Breast epithelium (tissue), 4 donors: ENCODE results near the gene MIER2. TPM values are rescaled to one million over a fixed set of nuclear protein-coding genes. Genes with fewer than 3 reads are reported as not detected.

ENCODE experiments used
- DNase-seq, 2 donors: peaks; one replicate each; pipeline ENCODE4 v3.0.0-alpha.2; 2019; ENCODE audit warnings: low spot score in 2 of 2
- H3K27ac ChIP-seq, 2 donors: fragments of 200-600 bp; sonication (generic) in 1 of 2; one replicate each; pipeline ENCODE4 v1.5.1; 2016 to 2019; ENCODE audit warnings: mild to moderate bottlenecking in 1 of 2
- H3K27me3 ChIP-seq, 2 donors: fragments of 200-600 bp; sonication (generic) in 1 of 2; one replicate each; pipeline versions ENCODE4 v1.5.1 to v1.6.0; 2017 to 2019; ENCODE audit warnings: control low read depth in 1 of 2, mild to moderate bottlenecking in 1 of 2
- H3K36me3 ChIP-seq: fragments of 200-600 bp; one replicate; pipeline ENCODE4 v1.5.1; 2019
- H3K4me1 ChIP-seq, 2 donors: fragments of 200-600 bp; sonication (generic); one replicate each; pipeline ENCODE4 v1.5.1; 2016 to 2019; ENCODE audit warnings: control low read depth in 1 of 2
- H3K4me3 ChIP-seq, 3 donors: fragments of 200-600 bp; sonication (generic); 1 replicate in 2 of 3; 2 replicates in 1 of 3; pipeline ENCODE4 v1.5.1; 2016 to 2019; ENCODE audit warnings: mild to moderate bottlenecking in 3 of 3, moderate library complexity in 2 of 3
- H3K9me3 ChIP-seq, 2 donors: fragments of 200-600 bp; sonication (generic) in 1 of 2; one replicate each; pipeline ENCODE4 v1.5.1; 2016 to 2019; ENCODE audit warnings: control low read depth in 1 of 2
- POLR2A ChIP-seq: fragments of 450-650 bp; IDR thresholded peaks from one replicate; pipeline ENCODE4 v1.6.1; 2016; ENCODE audit warnings: antibody characterized with exemption, mild to moderate bottlenecking, moderate library complexity
- POLR2AphosphoS5 ChIP-seq, 3 donors: sonication (generic); formaldehyde crosslinking; IDR thresholded peaks; one replicate each; pipeline ENCODE4 v1.6.1; 2017; ENCODE audit warnings: antibody characterized with exemption in 3 of 3
- intact Hi-C: fragments of 100-400 bp; cut with DNase I; formaldehyde crosslinking; loops from one replicate; pipeline ENCODE4 v1.15.1; 2023; ENCODE audit warnings: low total_unique reads
- total RNA-seq, 3 donors: library from RNA; depleted of rRNA; stranded (reverse); fragments of >200 nt; gene quantifications; one replicate each; pipeline ENCODE4 v1.1.0, GENCODE V29; 2016
- TF ChIP-seq, protein P1 (sequence below), 3 donors: fragments of 450-650 bp; IDR thresholded peaks; one replicate each; pipeline ENCODE4 v1.5.1; 2016 to 2017; ENCODE audit warnings: antibody characterized with exemption in 3 of 3, mild to moderate bottlenecking in 3 of 3, moderate library complexity in 3 of 3

MIER2 gene
- total RNA-seq, 3 donors from 2014 or later, result 5.4 to 17.0 (median 12.8) TPM

DNA sequence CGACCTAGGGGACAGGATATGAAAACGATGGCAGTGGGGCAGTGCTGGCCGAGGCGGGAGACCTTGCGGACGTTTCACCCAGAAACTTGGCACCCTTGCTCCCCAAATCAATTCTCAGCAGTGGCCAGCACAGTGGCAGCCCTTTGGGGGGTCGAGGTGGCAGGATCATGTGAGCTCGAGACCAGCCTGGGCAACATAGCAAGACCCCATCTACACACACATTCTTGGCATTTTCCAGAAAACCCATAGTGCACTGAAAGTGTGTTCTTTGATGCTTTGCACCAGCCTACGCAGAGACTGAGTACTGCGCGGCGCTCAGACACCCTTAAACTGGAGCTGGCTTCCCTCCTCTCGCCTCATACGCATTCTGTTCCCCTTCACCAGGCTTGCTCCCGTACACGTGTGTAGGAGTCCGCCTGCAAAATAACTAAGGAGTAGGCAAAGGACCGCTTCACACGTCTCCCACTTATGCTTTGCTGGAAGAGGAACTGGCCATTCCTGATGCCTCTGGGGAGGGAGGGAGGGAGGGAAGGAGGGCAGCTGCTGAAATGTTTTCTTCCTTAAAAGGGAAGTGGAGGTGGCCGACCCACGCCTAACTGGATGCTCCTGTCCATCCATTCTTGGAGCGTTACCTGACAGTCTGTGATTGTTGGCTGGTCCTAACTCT, 23.5 kb upstream of the MIER2 start:
- no peak for TF ChIP-seq POLR2AphosphoS5 (IDR thresholded peaks at IDR 0.05)
- TF ChIP-seq, protein P1, sequence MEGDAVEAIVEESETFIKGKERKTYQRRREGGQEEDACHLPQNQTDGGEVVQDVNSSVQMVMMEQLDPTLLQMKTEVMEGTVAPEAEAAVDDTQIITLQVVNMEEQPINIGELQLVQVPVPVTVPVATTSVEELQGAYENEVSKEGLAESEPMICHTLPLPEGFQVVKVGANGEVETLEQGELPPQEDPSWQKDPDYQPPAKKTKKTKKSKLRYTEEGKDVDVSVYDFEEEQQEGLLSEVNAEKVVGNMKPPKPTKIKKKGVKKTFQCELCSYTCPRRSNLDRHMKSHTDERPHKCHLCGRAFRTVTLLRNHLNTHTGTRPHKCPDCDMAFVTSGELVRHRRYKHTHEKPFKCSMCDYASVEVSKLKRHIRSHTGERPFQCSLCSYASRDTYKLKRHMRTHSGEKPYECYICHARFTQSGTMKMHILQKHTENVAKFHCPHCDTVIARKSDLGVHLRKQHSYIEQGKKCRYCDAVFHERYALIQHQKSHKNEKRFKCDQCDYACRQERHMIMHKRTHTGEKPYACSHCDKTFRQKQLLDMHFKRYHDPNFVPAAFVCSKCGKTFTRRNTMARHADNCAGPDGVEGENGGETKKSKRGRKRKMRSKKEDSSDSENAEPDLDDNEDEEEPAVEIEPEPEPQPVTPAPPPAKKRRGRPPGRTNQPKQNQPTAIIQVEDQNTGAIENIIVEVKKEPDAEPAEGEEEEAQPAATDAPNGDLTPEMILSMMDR (IDR thresholded peaks at IDR 0.05), result no peak
- no peak for TF ChIP-seq POLR2A
- intact Hi-C loops, result no loop called here
- Histone ChIP-seq H3K27me3 (no peaks in the 10 kb centered on the region), H3K4me1 (peaks cover 0 to 6% of the 10 kb centered on the region in 2 donors), H3K9me3 (no peaks in the 10 kb centered on the region), H3K4me3 (no peak overlapping the region), H3K27ac (no peak overlapping the region), H3K36me3 (no peaks in the 10 kb centered on the region)
- no peak for DNase-seq

DNA sequence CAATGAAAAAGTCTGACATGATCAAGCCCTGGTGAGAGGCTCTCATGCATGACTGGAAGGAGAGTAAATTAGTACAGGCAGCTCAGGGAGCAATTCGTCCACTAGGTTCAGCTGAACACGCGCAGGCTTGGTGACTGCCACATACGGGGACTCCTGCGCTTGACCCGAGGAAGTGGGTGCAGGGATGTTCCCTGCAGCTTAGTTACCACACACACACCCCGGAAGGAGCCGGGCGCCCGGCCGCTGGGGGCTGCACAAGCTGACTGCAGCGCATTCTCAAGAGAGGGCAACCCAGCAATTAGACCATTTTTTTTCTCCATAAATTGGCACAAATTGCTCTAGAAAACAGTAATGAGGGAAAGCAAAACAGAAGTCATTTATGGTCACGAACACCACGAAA, 23.0 kb upstream of the MIER2 start:
- Histone ChIP-seq H3K27ac (no peak overlapping the region), H3K27me3 (no peaks in the 10 kb centered on the region), H3K4me3 (no peak overlapping the region), H3K36me3 (no peaks in the 10 kb centered on the region), H3K4me1 (peaks cover 0 to 4% of the 10 kb centered on the region in 2 donors), H3K9me3 (no peaks in the 10 kb centered on the region)
- intact Hi-C loops, result no loop called here
- TF ChIP-seq POLR2A, result no peak
- TF ChIP-seq, protein P1 (IDR thresholded peaks at IDR 0.05), result no peak
- no peak for TF ChIP-seq POLR2AphosphoS5 (IDR thresholded peaks at IDR 0.05)
- no peak for DNase-seq

DNA sequence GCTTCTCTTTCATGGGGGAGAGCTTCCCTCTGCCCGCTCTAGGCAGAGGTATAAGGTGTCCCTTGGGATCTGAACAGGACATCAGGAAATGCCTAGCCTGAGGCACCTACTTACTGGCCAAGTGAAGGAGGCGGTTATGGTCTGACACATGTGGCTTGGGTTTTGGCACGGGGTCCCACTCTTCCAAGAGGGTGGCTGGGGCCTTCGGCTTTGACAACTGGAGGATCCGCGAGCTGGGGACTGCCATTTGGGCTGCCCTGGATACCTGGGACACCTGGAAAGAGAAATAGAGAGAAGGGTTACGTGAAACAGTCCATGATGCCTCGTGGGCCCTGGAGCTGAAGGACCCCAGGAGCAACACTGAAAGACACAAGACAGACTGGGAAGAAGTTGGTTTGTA, 22.4 kb upstream of the MIER2 start:
- no peaks in the 10 kb centered on the region for H3K4me1 ChIP-seq
- intact Hi-C loops, result no loop called here
- H3K36me3 ChIP-seq, result no peaks in the 10 kb centered on the region
- no peak for DNase-seq
- H3K4me3 ChIP-seq, result no peak overlapping the region
- TF ChIP-seq, protein P1 (IDR thresholded peaks at IDR 0.05), result no peak
- no peak overlapping the region for H3K27ac ChIP-seq
- H3K9me3 ChIP-seq, result no peaks in the 10 kb centered on the region
- no peaks in the 10 kb centered on the region for H3K27me3 ChIP-seq

DNA sequence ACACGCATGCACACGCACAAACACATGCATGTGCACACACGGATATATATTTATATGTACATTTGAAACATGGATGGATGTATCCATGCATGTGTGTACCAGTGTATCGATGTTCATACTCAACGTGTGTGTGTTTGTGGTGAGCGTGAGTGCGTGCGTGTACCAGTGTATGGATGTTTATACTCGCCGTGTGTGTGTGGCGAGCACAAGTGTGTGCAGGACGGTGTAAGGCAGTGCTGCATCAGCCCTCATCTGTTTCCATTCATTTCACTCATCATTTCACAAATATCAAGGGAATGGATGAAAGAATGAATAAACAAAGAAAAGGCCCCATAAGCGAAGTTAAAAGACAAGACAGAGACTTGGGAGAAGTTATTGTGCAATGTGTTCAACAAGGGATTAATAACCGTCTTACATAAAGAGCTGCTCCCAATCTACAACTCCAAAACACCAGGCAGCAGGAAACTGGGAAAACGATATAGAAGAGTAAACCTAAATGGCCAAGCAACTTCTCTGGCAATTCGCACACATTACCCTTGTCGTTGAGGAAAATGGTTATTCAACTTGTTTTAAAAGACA, 21.7 kb upstream of the MIER2 start:
- intact Hi-C loops, result no loop called here

More for the DNA sequence above, 21.7 kb upstream of the MIER2 start:
- TF ChIP-seq POLR2AphosphoS5 (IDR thresholded peaks at IDR 0.05), result no peak
- TF ChIP-seq, protein P1 (IDR thresholded peaks at IDR 0.05), result no peak
- no peak overlapping the region for H3K4me3 ChIP-seq
- no peak overlapping the region for H3K27ac ChIP-seq
- no peaks in the 10 kb centered on the region for H3K9me3 ChIP-seq
- H3K4me1 ChIP-seq, result no peaks in the 10 kb centered on the region
- no peak for DNase-seq
- no peaks in the 10 kb centered on the region for H3K36me3 ChIP-seq
- no peaks in the 10 kb centered on the region for H3K27me3 ChIP-seq
